Heart left ventricle (tissue), 16 donors: ENCODE data around the gene CELF4. TPM values are rescaled to one million over a fixed set of nuclear protein-coding genes. Genes with fewer than 3 reads are reported as not detected.

Source experiments
- ATAC-seq, 4 donors: fragments of 200-7000 bp; cut with Tn5 transposase; one replicate each; pipeline ENCODE4 v1.9.1; 2020 to 2022; ENCODE audit warnings: moderate library complexity in 4 of 4, mild to moderate bottlenecking in 3 of 4, moderate number of reproducible peaks in 1 of 4
- DNase-seq, 5 donors: peaks; one replicate each; pipeline ENCODE4 v3.0.0-alpha.2; 2020
- H3K27ac ChIP-seq, 12 donors: fragments of 200-600 bp; sonication (generic) in 4 of 12; one replicate each; pipeline versions ENCODE4 v1.5.0 to v1.8.0; 2016 to 2022; ENCODE audit warnings: mild to moderate bottlenecking in 2 of 12
- H3K27me3 ChIP-seq, 9 donors: fragments of 200-600 bp; sonication (generic) in 2 of 9; one replicate each; pipeline versions ENCODE4 v1.5.1 to v1.8.0; 2016 to 2022; ENCODE audit warnings: mild to moderate bottlenecking in 3 of 9
- H3K36me3 ChIP-seq, 9 donors: fragments of 200-600 bp; sonication (generic) in 2 of 9; one replicate each; pipeline versions ENCODE4 v1.5.0 to v1.8.0; 2018 to 2022; ENCODE audit warnings: mild to moderate bottlenecking in 2 of 9
- H3K4me1 ChIP-seq, 12 donors: fragments of 200-600 bp; sonication (generic) in 4 of 12; one replicate each; pipeline versions ENCODE4 v1.5.0 to v1.8.0; 2016 to 2022; ENCODE audit warnings: mild to moderate bottlenecking in 3 of 12
- H3K4me3 ChIP-seq, 12 donors: fragments of 200-600 bp; sonication (generic) in 4 of 12; one replicate each; pipeline versions ENCODE4 v1.5.0 to v1.8.0; 2017 to 2022; ENCODE audit warnings: mild to moderate bottlenecking in 9 of 12, moderate library complexity in 4 of 12
- H3K9me3 ChIP-seq, 12 donors: fragments of 200-600 bp; sonication (generic) in 4 of 12; one replicate each; pipeline versions ENCODE4 v1.5.0 to v1.8.0; 2016 to 2022; ENCODE audit warnings: mild to moderate bottlenecking in 1 of 12
- POLR2A ChIP-seq, 2 donors: fragments of 450-650 bp; IDR thresholded peaks; one replicate each; pipeline ENCODE4 v1.6.1; 2017; ENCODE audit warnings: antibody characterized with exemption in 2 of 2, mild to moderate bottlenecking in 2 of 2, moderate library complexity in 2 of 2
- WGBS, 4 donors: extraction: QIAGEN DNeasy Blood & Tissue Kit in 2 of 4; methylation state at CpG; one replicate each; pipeline versions ENCODE4 v1.1.5 to v1.1.7; 2013 to 2018; 5-methylcytosine and 5-hydroxymethylcytosine counted together
- intact Hi-C, 10 donors: fragments of 100-400 bp; cut with DNase I; formaldehyde crosslinking; loops; one replicate each; pipeline versions ENCODE4 v1.11.1 to v1.14.2; 2022
- polyA plus RNA-seq, 2 donors: library from polyadenylated mRNA; stranded (reverse); fragments of 200-250 nt; gene quantifications; one replicate each; pipeline ENCODE4 v1.2.3, GENCODE V29; 2013
- total RNA-seq, 9 donors: library from RNA; depleted of rRNA in 2 of 9; stranded (reverse); fragments of >200 nt in 2 of 9; fragmentation: NEBNext Ultra II Directional in 3 of 9; extraction: Animal tissue kit (Norgen Biotek cat#: 25700) in 3 of 9; gene quantifications; one replicate each; pipeline versions ENCODE4 v1.1.0 to v1.2.4, GENCODE V29; 2016 to 2023
- TF ChIP-seq, protein P1 (sequence below), 12 donors: fragments of 200-600 bp; sonication (generic) in 4 of 12; IDR thresholded peaks; one replicate each; pipeline versions ENCODE4 v1.5.0 to v1.8.0; 2018 to 2022; ENCODE audit warnings: antibody characterized with exemption in 12 of 12, mild to moderate bottlenecking in 5 of 12
- donor health status: ischemic (EF 13 %, LVEDD 7.1; RV severe dilation, severe dysfunction).
- donor health status: healthy with polysubstance abuse.
- donor health status: DM: no; HTN: yes; CAD: no.
- donor health status: DM: no; HTN: no; CAD: no.
- donor health status: ischemic (EF 25% LVEDD 6.9; RV normal size, moderate dysfunction).
- donor health status: ischemic (EF 25% LVEDD 5.7; RV mildly dilated, moderate dysfunction).
- donor health status: healthy.
- donor health status: DM: yes; HTN: yes; CAD: no.
- donor health status: ischemic (EF 35%, LVEDD 5.7; RV mildly dilated, moderate dysfunction).
- donor health status: nonischemic (EF 11% LVEDD 7.7; RV severe dilation, severe dysfunction).
- donor health status: DM: yes; HTN: yes; CAD: no.
- donor health status: PGD.
- donor health status: ischemic (EF 29% LVEDD 5.4; RV normal size, mild dysfunction).
- donor health status: nonischemic (EF 23%, LVEDD 6.1; RV moderate dilation, normal function).

The CELF4 gene
- total and polyA plus RNA-seq, 11 donors, result 0.11 to 0.67 (median 0.40) TPM; not detected in 3

DNA sequence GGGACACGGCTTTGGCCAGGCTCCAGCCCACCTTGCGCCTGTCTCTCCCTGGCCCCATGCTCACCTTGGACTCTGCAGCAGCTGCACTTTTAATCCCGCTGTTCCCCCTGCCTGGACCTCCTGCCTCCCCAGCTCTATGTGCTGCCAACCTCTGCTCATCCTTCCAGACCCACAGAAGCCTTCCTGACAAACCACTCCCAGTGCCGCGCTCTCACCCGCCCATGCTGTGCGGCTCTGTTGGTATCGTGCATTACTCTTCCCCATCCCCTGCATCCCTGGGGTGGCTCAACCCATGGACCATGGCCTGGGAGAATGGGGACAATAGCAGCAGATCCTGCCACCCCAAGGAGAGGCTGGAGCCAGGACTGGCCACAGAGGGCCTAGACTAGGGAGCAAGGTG, 303.6 kb downstream of the CELF4 start:
- Histone ChIP-seq H3K27ac (no peak overlapping the region), H3K4me1 (no peaks in the 10 kb centered on the region), H3K9me3 (no peaks in the 10 kb centered on the region), H3K4me3 (no peak overlapping the region), H3K27me3 (peaks cover 0 to 48% (median 0%) of the 10 kb centered on the region in 9 donors), H3K36me3 (no peaks in the 10 kb centered on the region)
- ATAC-seq (no peak), DNase-seq (peak in 1 of 5 donors; percentile 20)
- WGBS, 4 donors, result 84 to 94% (median 88%) methylated on average over 8 of the region's 8 CpGs
- TF ChIP-seq, protein P1, sequence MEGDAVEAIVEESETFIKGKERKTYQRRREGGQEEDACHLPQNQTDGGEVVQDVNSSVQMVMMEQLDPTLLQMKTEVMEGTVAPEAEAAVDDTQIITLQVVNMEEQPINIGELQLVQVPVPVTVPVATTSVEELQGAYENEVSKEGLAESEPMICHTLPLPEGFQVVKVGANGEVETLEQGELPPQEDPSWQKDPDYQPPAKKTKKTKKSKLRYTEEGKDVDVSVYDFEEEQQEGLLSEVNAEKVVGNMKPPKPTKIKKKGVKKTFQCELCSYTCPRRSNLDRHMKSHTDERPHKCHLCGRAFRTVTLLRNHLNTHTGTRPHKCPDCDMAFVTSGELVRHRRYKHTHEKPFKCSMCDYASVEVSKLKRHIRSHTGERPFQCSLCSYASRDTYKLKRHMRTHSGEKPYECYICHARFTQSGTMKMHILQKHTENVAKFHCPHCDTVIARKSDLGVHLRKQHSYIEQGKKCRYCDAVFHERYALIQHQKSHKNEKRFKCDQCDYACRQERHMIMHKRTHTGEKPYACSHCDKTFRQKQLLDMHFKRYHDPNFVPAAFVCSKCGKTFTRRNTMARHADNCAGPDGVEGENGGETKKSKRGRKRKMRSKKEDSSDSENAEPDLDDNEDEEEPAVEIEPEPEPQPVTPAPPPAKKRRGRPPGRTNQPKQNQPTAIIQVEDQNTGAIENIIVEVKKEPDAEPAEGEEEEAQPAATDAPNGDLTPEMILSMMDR (IDR thresholded peaks at IDR 0.05), result no peak
- TF ChIP-seq POLR2A (IDR thresholded peaks at IDR 0.05), result no peak
- intact Hi-C loops, result no loop called here

DNA sequence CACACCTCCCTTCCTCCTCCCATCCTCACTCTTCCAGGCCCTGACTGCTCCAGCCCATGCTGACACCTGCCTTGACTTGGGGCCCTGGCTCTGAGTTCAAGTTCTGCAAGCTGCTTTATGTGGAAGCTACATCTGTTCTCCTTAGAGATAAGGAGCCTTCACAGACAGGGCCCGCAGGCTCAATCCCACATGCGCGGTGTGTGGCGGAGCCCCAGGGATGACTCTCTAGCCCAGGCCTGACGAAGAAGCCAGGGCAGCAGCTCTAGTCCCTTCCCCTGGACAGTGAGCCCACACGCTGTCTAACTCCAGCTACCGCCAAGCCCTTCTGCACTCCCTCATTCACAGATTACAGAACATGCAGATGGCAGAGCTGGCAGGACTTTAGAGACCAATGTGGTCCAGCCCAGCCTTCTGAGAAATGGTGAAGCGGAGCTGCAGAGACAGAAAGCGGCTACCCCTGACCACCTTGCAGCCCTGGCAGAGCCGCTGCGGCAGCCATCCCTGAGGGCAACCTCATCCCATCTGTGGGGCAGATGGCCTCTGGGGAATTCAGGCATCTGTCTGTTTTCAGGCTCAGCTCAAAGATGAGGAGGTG, 304.3 kb downstream of the CELF4 start:
- DNase-seq, result peak in 1 of 5 donors; percentile 49
- intact Hi-C loops, result no loop called here
- H3K27me3 ChIP-seq, result peaks cover 0 to 50% (median under 1%) of the 10 kb centered on the region in 9 donors

GRCh38 chr18:37260367-37261093, 305.1 kb downstream of the CELF4 start:
- Histone ChIP-seq H3K4me3 (no peak overlapping the region), H3K36me3 (no peaks in the 10 kb centered on the region), H3K9me3 (no peaks in the 10 kb centered on the region), H3K27ac (no peak overlapping the region), H3K4me1 (no peaks in the 10 kb centered on the region), H3K27me3 (peaks cover 0 to 50% (median 7%) of the 10 kb centered on the region in 9 donors)
- TF ChIP-seq, protein P1 (IDR thresholded peaks at IDR 0.05), result no peak
- no peak for TF ChIP-seq POLR2A (IDR thresholded peaks at IDR 0.05)
- no peak for ATAC-seq
- DNase-seq, result peak in 1 of 5 donors; percentile 25
- intact Hi-C loops, result no loop called here
- WGBS, 4 donors, result 74 to 81% (median 77%) methylated on average over 10 of the region's 10 CpGs

More for the DNA sequence above, 304.3 kb downstream of the CELF4 start:
- Histone ChIP-seq H3K4me3 (no peak overlapping the region), H3K27ac (no peak overlapping the region), H3K9me3 (no peaks in the 10 kb centered on the region), H3K36me3 (no peaks in the 10 kb centered on the region), H3K4me1 (no peaks in the 10 kb centered on the region)
- ATAC-seq, result no peak
- 82 to 87% (median 85%) methylated on average over 9 to 11 of the region's 11 CpGs for WGBS, 4 donors
- TF ChIP-seq, protein P1 (IDR thresholded peaks at IDR 0.05), result no peak
- no peak for TF ChIP-seq POLR2A (IDR thresholded peaks at IDR 0.05)

DNA sequence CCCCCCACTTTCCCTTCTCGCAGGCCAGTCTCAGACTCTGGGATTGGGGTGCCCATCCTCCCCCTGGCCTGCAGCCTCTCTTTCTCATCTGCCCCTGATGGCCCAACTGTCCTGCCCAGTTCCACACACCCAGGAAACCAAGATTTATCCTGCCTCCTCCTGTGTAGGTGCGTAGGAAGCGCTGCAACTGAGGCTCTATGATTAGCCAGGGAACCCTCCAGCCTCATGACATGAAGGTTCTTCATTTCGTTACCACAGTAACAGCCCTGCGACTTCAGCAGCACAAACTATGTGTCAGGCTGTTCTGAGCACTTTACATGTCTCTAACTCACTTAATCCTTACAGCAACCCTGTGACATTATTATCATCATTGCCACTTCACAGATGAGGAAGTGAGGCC, 305.9 kb downstream of the CELF4 start:
- Histone ChIP-seq H3K4me3 (no peak overlapping the region), H3K4me1 (no peaks in the 10 kb centered on the region), H3K27me3 (peaks cover 0 to 52% (median 14%) of the 10 kb centered on the region in 9 donors), H3K36me3 (no peaks in the 10 kb centered on the region), H3K27ac (no peak overlapping the region), H3K9me3 (no peaks in the 10 kb centered on the region)
- peak in 1 of 5 donors; percentile 40 for DNase-seq
- TF ChIP-seq, protein P1 (IDR thresholded peaks at IDR 0.05), result no peak
- no peak for TF ChIP-seq POLR2A (IDR thresholded peaks at IDR 0.05)
- 67 to 78% (median 75%) methylated on average over 5 of the region's 5 CpGs for WGBS, 4 donors
- no peak for ATAC-seq
- intact Hi-C loops, result no loop called here
